Central memory CD4-positive, alpha-beta T cell (primary cell): ENCODE results near the gene TIMM13.
"Not testable (repeated sequence)": the region's sequence is repeated elsewhere in the genome, so short reads cannot be mapped to it uniquely, and the experiment has no call there.

Experiments used
- DNase-seq: peaks from one replicate; pipeline ENCODE4 v3.0.0; 2022

The TIMM13 gene

DNA sequence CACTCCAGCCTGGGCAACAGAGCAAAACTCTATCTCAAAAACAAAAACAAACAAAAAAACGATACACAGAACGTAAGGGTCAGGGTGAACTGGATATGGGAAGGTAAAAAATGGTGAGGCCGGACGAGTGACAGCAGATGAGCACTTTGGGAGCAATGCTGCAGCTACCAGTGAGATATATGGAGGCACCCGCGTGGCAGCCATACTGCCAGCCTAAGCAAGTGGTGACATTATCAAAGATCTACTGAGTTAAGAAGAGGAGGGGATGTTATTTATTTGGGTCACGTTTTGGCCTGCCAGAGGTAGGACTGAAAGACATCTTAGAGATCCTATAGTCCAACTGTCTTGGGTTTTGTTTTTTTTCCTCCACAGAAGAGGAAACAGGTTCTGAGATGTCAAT lies 14.2 kb downstream of the TIMM13 start:
- DNase-seq, result no peak

DNA sequence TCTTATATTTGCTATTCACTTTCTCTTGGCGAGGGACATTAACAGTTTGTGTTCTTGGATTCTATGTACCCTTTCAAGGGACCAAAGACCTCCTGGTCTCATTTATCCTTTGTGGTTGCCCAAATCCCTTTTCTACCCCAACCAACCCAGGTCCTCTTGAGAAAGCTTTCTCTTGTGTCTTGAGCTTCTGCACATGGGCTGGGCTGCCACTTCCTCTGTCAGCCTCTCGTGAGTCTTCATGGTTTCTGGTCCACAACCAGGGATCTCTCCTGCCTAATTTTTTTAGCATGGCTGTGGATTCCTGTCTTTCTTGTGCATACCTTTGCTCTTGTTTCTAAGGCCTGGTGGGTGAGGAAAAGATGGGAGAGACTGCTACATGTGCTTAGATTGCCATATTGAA lies 14.9 kb downstream of the TIMM13 start:
- no peak for DNase-seq

DNA sequence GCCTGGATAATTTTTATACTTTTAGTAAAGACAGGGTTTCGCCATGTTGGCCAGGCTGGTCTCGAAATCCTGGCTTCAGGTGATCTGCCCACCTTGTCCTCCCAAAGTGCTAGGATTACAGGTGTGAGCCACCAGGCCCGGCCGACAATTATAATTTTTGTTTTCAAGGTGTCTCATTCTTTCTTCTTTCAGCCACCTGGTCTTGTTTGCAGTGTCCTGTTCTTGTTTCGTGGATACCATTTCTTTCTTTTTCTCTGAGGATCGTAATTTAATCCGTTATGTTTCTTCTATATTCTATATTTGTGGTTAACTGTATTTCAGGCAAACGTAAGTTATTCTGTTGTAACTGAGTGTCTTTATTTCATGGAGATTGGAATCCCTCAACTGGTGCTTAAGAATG lies 15.7 kb downstream of the TIMM13 start:
- no peak for DNase-seq

DNA sequence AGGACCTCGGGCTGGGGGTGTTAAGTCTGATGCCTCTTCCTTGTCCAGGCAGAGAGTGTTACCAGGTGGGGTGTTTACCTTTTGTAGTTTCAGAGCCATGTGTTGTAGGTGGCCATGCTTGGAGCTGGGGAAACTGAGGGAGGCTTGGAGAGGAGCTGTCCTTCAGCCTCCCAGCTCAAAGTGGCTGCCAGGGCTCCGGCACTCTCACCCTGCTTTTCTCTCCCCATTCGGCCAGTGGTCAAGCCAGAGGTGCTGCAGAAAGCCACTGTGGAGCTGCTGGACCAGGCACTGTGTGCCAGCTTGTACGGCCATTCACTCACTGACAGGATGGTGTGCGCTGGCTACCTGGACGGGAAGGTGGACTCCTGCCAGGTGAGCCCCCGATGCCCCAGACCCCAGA lies 17.4 kb downstream of the TIMM13 start:
- no peak for DNase-seq

DNA sequence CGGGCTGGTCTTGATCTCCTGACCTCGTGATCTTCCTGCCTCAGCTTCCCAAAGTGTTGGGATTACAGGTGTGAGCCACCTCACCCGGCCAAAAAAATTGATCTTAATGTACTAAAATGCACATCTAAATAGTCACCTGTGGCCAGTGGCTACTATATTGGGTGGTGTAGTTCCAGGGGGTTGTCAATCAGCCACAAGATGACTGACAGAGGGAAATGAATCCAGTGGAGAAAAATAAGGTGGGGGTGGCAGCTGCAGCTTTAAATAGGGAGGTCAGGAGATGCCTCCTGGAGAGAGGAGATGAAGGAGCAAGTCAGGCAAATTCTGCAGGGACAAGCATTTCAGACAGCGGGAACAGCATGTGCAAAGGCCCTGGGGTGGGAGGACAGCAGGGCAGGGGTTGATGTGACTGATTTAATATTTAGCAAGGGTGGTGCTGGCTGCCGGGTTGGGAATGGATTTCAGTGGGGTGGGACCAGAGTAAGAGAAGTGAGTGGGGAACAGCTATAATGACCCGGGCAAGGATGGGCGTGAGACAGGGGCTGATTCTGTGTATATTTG lies 18.0 kb downstream of the TIMM13 start:
- no peak for DNase-seq

DNA sequence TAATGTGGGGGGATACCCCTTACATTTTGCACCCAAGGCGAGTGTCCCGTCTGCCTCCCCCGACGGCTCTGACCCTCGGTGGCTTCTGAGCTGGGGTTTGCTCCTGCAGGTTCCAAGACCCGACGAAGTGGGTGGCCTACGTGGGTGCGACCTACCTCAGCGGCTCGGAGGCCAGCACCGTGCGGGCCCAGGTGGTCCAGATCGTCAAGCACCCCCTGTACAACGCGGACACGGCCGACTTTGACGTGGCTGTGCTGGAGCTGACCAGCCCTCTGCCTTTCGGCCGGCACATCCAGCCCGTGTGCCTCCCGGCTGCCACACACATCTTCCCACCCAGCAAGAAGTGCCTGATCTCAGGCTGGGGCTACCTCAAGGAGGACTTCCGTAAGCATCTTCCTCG lies 19.1 kb downstream of the TIMM13 start:
- DNase-seq, result no peak

DNA sequence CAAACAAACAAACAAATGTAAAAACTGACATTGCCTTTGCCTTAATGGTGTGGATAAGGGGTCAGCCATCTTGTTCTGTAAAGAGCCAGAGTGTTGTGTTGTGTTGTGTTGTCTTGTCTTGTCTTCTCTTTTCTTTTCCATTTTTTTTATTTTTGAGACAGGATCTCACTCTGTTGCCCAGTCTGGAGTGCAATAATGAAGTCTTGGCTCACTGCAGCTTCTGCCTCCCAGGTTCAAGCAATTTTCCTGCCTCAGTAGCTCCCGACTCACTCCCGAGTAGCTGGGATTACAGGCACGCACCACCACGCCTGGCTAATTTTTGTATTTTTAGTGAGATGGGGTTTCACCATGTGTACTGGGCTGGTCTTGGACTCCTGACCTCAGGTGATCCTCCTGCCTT lies 27.8 kb downstream of the TIMM13 start:
- DNase-seq, result no peak

DNA sequence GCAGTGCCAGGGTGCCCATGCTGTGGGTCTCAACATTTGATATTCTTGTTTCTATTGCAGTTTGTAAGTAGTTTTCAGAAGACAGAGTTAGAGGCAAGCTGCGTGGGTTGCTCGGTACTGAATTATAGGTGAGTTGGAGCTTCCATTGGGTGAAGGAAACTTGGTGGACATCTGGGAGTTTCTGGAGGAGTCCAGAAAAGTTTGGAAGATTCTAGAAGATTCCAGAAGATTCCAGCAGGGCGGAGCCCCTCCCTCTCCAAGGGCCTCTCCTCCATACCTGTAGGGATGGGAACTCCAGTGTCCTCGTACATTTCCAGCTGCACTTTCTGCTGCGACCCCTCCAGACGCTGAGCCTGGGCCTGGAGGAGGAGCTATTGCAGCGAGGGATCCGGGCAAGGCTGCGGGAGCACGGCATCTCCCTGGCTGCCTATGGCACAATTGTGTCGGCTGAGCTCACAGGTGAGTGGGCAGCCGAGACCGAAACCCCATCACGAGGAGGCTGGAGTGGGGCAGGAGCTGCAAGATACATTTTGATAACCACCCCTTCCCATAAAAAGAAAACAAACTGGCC lies 28.6 kb downstream of the TIMM13 start:
- no peak for DNase-seq

DNA sequence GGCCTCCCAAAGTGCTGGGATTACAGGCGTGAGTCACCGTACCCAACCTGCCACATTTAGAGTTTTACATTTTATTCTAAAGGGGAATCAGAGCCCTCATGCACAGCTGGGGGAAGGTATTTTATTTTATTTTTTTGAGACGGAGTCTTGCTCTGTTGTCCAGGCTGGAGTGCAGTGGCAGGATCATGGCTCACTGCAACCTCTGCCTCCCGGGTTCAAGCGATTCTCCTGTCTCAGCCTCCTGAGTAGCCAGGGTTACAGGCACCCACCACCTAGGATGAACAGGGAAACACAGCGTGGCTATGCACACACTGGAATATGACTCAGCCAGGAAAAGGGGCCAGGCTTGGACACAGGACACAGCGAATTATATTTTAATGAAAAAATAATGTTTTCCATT lies 30.2 kb downstream of the TIMM13 start:
- DNase-seq, result not testable (repeated sequence)

DNA sequence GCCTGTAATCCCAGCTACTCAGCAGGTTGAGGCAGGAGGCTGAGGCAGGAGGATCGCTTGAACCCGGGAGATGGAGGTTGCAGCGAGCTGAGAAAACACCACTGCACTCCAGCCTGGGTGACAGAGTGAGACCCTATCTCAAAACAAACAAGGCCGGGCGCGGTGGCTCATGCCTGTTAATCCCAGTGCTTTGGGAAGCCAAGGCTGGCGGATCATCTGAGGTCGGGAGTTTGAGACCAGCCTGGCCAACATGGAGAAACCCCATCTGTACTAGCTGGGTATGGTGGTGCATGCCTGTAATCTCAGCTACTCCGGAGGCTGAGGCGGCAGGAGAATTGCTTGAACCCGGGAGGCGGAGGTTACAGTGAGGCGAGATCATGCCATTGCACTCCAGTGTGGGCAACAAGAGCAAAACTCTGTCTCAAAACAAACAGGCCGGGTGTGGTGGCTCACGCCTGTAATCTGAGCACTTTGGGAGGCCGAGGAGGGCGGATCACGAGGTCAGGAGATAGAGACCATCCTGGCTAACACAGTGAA lies 32.0 kb downstream of the TIMM13 start:
- not testable (repeated sequence) for DNase-seq

DNA sequence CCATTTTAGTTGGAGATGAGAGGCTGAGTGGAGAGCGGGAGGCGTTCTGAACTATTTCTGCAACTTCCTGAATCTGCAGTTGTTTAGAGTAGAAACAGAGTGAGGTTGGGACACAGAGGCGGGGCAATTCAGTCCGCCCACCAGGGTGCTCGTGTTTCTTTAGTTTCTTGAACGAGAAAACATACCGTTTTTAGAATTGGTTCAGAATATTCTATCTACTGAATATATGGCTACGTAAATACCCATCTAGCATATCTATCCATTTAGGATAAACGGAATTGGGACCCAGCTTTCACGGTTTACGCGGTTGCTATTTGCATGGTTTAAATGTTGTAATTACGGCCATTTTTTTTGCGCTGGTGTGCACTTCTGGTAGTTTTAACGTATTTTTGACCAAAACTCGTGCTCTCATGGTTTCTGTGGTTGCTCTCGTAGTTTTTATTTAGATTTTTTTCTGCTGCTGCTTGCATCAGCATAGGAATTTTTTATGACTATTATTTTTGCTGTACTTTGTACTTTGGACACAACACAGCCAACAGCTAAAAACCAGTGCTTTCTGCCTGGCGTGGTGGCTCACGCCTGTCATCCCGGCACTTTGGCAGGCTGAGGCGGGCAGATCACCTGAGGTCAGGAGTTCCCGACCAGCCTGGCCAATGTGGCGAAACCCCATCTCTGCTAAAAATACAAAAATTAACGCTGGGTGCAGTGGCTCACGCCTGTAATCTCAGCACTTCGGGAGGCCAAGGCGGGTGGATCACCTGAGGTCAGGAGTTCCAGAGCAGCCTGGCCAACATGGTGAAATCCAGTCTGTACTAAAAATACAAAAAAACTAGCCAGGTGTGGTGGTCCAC lies 32.7 kb downstream of the TIMM13 start:
- DNase-seq, result no peak

DNA sequence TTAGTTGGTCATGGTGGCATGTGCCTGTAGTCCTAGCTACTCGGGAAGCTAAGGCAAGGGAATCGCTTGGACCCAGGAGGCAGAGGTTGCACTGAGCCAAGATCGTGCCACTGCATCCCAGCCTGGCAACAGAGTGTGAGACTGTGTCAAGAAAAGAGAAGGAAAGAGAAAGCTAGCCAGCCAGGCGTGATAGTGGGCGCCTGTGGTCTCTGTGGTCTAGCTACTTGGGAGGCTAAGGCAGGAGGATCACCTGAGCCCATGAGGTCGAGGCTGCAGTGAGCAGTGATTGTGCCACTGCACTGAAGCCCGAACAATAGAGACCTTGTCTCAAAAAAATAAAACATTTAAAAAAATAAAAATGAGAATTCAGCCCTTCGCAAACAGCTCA lies 33.3 kb downstream of the TIMM13 start:
- no peak for DNase-seq

DNA sequence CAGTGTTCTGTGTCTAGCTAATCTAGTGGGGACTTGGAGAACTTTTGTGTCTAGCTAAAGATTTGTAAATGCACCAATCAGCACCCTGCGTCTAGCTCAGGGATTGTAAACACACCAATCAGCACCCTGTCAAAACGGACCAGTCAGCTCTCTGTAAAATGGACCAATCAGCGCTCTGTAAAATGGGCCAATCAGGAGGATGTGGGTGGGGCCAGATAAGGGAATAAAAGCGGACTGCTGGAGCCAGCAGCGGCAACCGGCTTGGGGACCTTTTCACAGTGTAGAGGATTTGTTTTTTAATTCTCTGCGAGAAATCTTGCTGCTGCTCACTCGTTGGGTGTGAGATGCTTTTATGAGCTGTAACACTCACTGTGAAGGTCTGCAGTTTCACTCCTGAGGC lies 34.5 kb downstream of the TIMM13 start:
- DNase-seq, result not testable (repeated sequence)

DNA sequence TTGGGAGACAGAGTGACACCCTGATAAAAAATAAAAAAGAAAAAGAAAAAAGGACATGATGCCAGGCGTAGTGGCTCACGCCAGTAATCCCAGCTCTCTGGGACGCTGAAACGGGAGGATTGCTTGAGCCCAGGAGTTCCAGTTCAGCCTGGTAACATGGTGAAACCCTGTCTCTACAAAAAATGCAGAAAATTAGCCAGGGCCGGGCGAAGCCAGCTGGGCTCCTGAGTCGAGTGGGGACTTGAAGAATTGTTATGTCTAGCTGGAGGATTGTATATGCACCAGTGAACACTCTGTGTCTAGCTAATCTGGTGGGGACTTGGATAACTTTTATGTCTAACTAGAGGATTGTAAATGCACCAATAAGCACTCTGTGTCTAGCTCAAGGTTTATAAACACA lies 35.0 kb downstream of the TIMM13 start:
- DNase-seq, result no peak

DNA sequence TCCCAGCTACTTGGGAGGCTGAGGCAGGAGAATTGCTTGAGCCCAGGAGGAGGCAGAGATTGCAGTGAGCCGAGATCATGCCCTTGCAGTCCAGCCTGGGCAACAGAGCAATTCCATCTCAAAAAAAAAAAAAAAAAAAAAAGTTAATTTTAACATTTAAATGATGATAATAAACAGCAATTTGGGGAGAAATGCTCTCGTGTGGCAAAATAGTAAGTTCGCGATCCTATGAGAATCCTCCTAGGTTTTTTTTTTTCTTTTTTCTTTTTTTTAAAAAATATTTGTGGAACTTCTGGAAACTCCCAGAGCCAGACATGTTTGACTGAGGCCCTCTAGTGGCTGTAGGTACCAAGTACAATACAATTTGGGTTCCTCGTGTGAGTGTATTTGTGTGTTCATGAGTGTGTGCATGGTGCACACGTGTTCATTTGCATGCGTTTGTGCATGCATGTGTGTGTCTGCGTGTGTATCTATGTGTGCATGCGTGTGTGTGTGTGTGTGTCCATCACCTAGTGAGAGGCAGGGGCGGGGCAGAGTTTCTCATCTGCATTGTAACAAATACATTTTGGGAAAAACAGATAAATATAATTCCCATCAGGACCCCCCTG lies 36.2 kb downstream of the TIMM13 start:
- peak; percentile 49 for DNase-seq

DNA sequence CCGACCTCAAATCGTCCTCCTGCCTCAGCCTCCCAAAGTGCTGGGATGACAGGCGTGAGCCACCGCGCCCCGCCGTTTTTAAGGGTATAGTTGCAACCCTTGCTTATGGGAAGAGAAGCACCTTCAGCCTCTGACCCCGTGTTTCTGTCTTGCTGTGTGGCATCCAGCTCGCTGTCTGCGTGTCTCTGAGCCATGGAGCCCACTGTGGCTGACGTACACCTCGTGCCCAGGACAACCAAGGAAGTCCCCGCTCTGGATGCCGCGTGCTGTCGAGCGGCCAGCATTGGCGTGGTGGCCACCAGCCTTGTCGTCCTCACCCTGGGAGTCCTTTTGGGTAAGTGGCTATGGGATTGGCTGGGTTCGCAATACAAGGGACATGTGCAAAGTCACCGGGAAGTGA lies 37.8 kb downstream of the TIMM13 start:
- no peak for DNase-seq

DNA sequence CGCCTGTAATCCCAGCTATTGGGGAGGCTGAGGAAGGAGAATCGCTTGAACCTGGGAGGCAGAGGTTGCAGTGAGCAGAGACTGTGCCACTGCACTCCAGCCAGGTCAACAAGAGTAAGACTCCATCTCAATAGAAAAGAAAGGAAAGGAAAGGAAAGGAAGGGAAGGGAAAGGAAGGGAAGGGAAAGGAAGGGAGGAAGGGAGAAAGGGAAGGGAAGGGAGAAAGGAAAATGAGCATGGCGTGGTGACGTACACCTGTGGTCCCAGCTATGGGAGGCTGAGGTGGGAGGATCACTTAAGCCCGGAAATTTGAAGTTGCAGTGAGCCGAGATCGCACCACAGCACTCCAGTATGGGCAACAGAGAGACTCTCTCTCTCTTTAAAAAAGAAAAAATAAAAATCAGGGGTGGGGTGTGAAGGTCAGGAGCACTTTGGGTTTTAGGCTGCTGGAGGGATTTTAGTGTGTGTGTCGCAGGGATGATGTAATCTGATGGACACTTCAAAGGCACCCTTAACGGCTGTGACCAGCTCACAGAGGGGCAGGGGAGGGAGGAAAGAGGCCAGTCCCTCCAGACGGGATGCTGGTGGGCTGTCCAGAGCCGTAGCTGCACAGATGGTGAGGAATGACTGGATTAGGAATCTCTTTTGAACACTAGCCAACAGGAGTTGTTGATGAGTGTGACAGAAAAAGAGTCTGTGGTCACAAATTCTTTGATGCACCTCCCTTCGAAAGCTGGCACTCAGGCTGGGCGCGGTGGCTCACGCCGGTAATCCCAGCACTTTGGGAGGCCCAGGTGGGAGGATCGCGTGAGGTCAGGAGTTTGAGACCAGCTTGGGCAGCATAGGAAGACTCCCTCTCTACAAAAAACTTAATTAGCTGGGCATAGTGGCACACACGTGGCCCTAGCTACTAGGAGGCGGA lies 39.8 kb downstream of the TIMM13 start:
- DNase-seq, result no peak

DNA sequence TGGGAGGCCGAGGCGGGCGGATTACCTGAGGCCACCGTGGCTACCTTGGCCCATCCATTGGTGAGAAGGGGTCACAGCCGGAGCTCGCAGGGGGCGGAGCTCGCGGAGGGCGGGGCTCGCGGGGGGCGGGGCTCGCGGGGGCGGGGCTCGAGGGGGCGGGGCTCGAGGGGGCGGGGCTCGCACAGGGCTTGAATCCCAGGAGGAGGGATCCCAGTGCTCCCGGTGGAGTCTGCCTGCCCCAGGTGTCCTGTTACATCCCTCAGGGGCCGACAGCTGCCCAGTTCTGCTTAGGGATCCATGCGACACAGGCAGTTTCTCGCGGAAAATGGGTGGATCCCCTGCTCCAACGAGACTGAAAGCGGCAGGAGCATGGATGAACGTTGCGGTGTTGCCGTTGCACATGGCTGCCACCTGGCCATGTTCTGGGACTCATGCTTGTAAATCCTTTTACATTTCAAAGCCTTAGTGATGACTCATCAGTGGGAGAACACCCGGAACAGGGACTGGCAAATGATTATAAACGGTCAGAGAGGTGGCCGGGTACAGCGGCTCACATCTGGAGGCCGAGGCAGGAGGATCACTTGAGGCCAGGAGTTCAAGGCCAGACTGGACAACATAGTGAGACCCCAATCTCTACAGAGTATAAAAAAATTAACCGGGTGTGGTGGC lies 42.2 kb downstream of the TIMM13 start:
- DNase-seq, result no peak

DNA sequence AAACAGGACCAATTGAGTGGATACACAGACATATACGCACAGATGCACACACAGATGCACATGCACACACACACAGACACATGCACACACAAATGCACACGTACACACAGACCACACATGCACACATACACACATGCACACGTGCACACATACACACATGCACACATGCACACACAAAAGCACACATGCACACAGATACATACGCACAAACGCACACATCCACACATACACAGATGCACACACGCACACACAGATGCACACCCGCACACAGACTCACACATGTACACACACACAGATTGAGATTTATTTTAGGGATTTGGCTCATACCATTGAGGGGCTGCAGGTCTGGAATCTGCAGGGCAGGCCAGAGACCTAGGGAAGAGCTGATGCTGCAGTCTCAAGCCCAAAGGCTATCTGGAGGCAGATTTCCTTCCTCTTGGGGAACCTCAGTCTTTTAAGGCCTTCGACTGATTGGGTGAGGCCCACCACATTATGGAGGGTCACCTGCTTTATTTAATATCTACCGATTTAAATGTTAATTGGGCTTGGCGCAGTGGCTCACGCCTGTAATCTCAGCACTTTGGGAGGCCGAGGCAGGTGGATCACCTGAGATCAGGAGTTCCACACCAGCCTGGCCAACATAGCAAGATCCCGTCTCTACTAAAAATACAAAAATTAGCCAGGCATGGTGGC lies 44.7 kb downstream of the TIMM13 start:
- no peak for DNase-seq

DNA sequence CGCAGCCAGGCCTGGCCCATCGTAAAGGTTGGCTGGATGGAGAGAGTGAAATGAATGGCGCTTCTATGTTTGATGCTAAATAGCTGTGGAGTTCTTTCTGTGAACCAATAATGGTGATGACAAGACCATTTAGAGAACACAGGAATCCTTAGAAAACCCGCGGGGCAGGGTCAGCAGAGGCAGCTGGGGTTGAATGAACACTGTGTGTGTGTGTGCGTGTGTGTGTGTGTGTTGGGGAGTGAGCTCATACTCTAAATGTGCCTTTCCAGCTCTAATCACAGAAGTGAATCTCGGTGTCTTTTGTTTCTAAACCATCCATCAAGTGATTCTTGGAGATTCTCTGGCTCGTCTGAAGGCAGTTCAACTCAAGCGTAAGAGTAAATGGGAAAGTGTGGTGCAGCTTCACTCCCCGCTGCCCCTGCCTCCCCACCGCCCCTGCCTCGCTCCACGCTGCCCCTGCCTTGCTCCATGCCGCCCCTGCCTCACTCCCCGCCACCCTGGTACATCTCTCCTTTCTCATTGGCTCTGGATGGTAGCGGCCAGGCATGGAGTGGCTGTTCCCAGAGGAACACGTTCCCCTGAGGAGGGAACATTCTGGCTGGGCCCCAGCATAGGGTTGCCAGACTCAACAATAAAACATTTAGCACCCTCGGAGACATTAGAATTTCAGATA lies 46.1 kb downstream of the TIMM13 start:
- DNase-seq, result no peak

DNA sequence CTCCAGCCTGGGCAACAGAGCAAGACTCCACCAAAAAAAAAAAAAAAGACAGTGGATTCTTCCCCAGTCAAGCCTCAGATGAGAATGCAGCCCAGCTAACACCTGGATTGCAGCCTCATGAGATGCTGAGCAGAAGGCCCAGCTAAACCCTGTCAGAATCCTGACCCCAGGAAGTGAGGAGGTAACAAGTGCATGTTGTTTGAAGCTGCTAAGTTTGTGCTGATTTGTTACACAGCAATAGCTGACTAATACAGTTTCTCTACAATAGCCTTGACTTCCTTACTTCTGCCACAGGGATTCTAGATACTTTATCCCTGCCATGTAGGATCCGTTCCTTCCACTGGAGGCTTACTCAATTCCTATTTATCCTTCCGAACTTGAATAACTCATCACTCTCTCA lies 46.8 kb downstream of the TIMM13 start:
- no peak for DNase-seq
